Measurements from ENCODE around the gene EFR3B.

Gene EFR3B

GRCh38 chr2:25168256-25169072, 126.6 kb downstream of the EFR3B start, which contains the start of gene POMC:
Gene POMC (minus strand): TSS chr2:25168580. CDS start chr2:25164772, 3,808 bp downstream.
- DNase-seq = peak in 1 of 2 experiments; percentile 13
- TF ChIP-seq POLR2A (IDR thresholded peaks at IDR 0.05; ENCODE audit: low read length) = no peak
- TF ChIP-seq GATA1 (IDR thresholded peaks at IDR 0.05; ENCODE audit: low read depth, low read length) = no peak

- TF ChIP-seq GATA1 (IDR thresholded peaks at IDR 0.05; ENCODE audit: low read depth, low read length) (no peak), POLR2A (IDR thresholded peaks at IDR 0.05; ENCODE audit: low read length) (no peak)
- no peak for DNase-seq
Measured at GRCh38 chr2:25169073-25169470, 127.2 kb downstream of the EFR3B start.

- no peak for DNase-seq
- no peak for TF ChIP-seq POLR2A (IDR thresholded peaks at IDR 0.05; ENCODE audit: low read length)
- no peak for TF ChIP-seq GATA1 (IDR thresholded peaks at IDR 0.05; ENCODE audit: low read depth, low read length)
Measured at GRCh38 chr2:25170888-25171287, 129.0 kb downstream of the EFR3B start.

GRCh38 chr2:25173719-25174118, 131.8 kb downstream of the EFR3B start:
- TF ChIP-seq GATA1 (IDR thresholded peaks at IDR 0.05; ENCODE audit: low read depth, low read length) (no peak), POLR2A (IDR thresholded peaks at IDR 0.05; ENCODE audit: low read length) (no peak)
- no peak for DNase-seq

GRCh38 chr2:25174192-25174861, 132.5 kb downstream of the EFR3B start:
- TF ChIP-seq GATA1 (IDR thresholded peaks at IDR 0.05; ENCODE audit: low read depth, low read length) (no peak), POLR2A (IDR thresholded peaks at IDR 0.05; ENCODE audit: low read length) (no peak)
- DNase-seq = no peak

- no peak for DNase-seq
- TF ChIP-seq GATA1 (IDR thresholded peaks at IDR 0.05; ENCODE audit: low read depth, low read length) (no peak), POLR2A (IDR thresholded peaks at IDR 0.05; ENCODE audit: low read length) (no peak)
Measured at GRCh38 chr2:25176138-25176537, 134.3 kb downstream of the EFR3B start.

- DNase-seq = no peak
- no peak for TF ChIP-seq POLR2A (IDR thresholded peaks at IDR 0.05; ENCODE audit: low read length)
- no peak for TF ChIP-seq GATA1 (IDR thresholded peaks at IDR 0.05; ENCODE audit: low read depth, low read length)
Measured at GRCh38 chr2:25176541-25177181, 134.8 kb downstream of the EFR3B start.

- TF ChIP-seq GATA1 (IDR thresholded peaks at IDR 0.05; ENCODE audit: low read depth, low read length) = no peak
- no peak for TF ChIP-seq POLR2A (IDR thresholded peaks at IDR 0.05; ENCODE audit: low read length)
- DNase-seq = no peak
Measured at GRCh38 chr2:25177211-25177611, 135.3 kb downstream of the EFR3B start.

GRCh38 chr2:25178976-25179375, 137.1 kb downstream of the EFR3B start:
- TF ChIP-seq GATA1 (IDR thresholded peaks at IDR 0.05; ENCODE audit: low read depth, low read length) (no peak), POLR2A (IDR thresholded peaks at IDR 0.05; ENCODE audit: low read length) (no peak)
- DNase-seq = no peak

GRCh38 chr2:25184254-25184653, 142.4 kb downstream of the EFR3B start:
- TF ChIP-seq POLR2A (IDR thresholded peaks at IDR 0.05; ENCODE audit: low read length) (no peak), GATA1 (IDR thresholded peaks at IDR 0.05; ENCODE audit: low read depth, low read length) (no peak)
- DNase-seq = no peak

- no peak for DNase-seq
- TF ChIP-seq GATA1 (IDR thresholded peaks at IDR 0.05; ENCODE audit: low read depth, low read length) = no peak
- no peak for TF ChIP-seq POLR2A (IDR thresholded peaks at IDR 0.05; ENCODE audit: low read length)
Measured at GRCh38 chr2:25187729-25188350, 146.0 kb downstream of the EFR3B start.

GRCh38 chr2:25188405-25188804, 146.5 kb downstream of the EFR3B start:
- TF ChIP-seq POLR2A (IDR thresholded peaks at IDR 0.05; ENCODE audit: low read length) = no peak
- TF ChIP-seq GATA1 (IDR thresholded peaks at IDR 0.05; ENCODE audit: low read depth, low read length) = no peak
- DNase-seq = no peak

GRCh38 chr2:25190536-25190935, 148.7 kb downstream of the EFR3B start:
- TF ChIP-seq POLR2A (IDR thresholded peaks at IDR 0.05; ENCODE audit: low read length) (no peak), GATA1 (IDR thresholded peaks at IDR 0.05; ENCODE audit: low read depth, low read length) (no peak)
- no peak for DNase-seq

All from erythroblast (primary cell).